Activated CD8-positive, alpha-beta memory T cell treated with anti-CD3 and anti-CD28 coated beads, Interleukin-2, amount 50 U/mL, for 4 hours (primary cell): ENCODE results near the gene EDAR.
A peak's percentile ranks its signal among the peaks of the same experiment; 100 is the strongest.

ENCODE experiments used
- DNase-seq: peaks from one replicate; pipeline ENCODE4 v3.0.0-alpha.2; 2020

EDAR gene

GRCh38 chr2:108938077-108938710 lies 50.8 kb downstream of the EDAR start:
- no peak for DNase-seq

- DNase-seq = no peak
Observed at GRCh38 chr2:108937367-108938017, 51.5 kb downstream of the EDAR start.

GRCh38 chr2:108936866-108937265 lies 52.2 kb downstream of the EDAR start:
- DNase-seq = no peak

- no peak for DNase-seq
Observed at GRCh38 chr2:108936076-108936864, 52.8 kb downstream of the EDAR start.

GRCh38 chr2:108935271-108935741 lies 53.7 kb downstream of the EDAR start:
- DNase-seq = no peak

DNA sequence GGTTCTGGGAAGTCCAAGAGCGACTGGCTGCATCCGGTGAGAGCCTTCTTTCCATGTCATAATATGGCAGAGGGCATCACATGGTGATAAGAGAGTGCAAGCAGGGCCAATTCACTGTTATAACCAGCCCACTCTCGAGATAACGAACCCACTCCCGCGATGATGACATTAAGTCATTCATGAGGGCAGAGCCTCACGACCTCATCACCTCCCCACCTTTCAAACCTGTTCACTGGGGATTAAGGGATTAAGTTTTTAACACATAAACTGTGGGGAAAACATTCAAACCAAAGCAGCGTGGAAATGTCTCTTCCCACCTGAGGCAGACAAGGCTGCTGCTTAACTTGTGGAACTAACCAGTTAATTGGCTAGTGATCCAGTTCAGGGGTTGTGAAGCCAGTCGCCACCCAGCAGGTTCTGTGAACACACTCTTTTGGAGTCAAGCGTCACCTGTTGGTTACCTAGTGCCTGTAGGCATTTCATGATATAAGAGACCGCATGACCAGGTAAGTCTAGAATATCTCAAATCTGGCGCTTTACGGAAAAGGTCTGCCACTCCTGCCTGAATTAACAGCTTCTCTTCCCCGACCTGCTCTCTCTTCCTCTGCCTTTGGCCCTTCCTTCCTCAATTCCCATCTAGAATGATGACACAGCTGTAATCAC lies 54.3 kb downstream of the EDAR start:
- no peak for DNase-seq

- no peak for DNase-seq
Observed at GRCh38 chr2:108934151-108934550, 54.9 kb downstream of the EDAR start.

- no peak for DNase-seq
Observed at GRCh38 chr2:108933691-108934117, 55.3 kb downstream of the EDAR start.

GRCh38 chr2:108932736-108933332 lies 56.2 kb downstream of the EDAR start:
- DNase-seq = no peak

DNA sequence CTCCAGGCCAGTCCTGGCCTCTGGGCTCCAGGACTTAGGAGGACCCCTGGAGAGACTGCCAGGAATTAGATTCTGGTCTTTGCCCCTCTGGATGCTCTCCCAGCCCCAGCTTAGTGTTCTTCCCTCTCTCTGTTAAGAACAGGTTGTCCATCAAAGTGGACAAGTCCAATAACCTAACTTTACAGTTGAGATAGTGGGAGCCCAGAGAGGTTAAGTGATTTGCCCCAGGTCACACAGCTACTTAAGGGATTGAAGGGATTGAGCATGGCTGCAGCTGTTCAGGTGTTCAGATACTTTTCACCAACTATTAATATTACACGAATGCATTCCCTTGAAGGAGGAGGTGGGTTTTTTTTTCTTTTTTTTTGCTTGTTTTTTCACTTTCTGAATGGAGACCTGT lies 57.6 kb downstream of the EDAR start:
- DNase-seq = no peak

GRCh38 chr2:108929807-108930425 lies 59.1 kb downstream of the EDAR start:
- DNase-seq = no peak

DNA sequence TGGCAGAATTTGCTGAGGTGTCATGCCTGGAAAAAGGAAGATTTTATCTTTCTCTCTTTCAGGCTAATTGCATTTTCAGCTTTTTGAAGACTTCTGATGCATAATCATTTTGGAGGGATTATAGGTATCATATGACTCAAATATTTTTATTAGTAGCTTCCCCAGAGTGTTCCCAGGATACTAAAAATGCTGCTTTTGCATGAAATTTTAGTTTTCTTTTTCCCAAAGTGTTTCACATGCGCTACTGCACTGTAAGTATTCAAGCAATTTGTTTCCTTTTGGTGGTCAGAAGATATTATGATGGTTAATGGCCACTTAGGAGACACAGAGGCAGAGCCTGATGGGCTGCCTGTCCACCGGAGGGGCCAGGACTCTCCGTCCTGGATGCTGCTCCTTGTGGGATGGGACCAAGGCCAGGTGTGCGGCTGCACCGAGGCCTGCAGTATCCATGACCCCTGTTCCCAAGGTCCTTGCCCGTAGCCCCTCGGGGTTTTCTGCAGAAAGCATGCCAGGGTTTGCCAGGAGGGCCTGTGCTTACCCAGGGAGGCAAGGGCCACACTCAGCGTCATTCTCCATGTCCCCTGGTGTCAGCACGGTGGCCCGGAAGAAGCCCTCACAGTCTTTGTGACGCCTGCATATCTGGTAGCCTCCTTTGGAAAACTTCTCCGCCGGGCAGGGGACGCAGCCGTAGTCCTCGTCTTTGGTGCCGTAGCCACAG lies 60.2 kb downstream of the EDAR start:
- no peak for DNase-seq

DNA sequence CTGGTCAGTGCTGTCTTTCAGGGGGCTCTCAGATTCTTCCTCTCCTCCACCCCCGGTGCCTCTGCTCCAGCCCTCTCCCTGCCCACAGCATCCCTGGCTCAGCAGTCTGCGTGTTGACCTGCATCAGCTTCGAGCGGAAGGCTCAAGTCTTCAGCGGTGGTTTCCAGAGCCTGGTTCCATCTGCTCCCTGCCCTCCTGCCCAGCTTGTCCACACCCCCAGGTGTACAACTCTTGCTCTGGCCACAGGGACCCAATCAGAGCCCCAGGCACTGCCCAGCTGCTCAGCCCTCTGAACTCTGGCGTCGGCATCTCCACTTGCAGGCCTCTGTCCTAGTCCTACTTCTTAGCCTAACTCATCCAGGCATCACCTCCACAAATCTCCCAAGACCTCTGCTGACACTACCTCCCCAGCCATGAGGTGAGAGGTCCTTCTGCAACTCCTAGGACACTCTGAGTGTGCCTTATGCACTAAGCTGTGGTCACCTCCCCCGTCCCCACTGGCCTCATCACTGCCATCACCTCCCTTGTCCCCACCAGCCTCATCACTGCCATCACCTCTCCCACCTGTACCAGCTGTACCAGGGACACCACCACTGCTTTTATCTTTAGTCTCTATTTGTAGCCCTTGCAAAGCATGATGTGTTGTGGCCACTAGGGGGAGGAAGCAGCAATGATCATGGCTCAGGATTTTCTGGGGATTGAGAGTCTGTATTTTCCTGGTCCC lies 60.9 kb downstream of the EDAR start:
- peak; percentile 30 for DNase-seq

DNA sequence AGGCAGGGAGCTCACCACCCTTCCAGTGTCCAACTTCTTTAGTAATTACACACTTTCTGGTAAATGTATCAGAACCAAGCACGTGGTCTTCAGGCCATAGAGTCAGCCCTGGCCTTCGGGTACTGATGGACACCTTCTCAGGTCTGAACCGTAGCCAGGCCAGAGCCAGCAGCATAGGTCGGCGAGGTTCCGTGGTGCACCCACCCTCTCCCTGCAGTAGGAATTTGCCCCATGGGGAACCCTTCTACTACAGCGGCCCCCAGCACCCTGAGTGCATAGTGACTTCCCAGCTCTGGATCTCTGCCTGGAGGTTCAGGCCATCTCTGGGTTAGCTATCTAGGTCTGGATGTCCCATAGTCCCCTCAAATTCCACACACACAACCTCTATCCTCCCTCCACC lies 61.6 kb downstream of the EDAR start:
- no peak for DNase-seq

- no peak for DNase-seq
Observed at GRCh38 chr2:108926561-108927380, 62.2 kb downstream of the EDAR start.

GRCh38 chr2:108925735-108926134 lies 63.3 kb downstream of the EDAR start:
- no peak for DNase-seq

GRCh38 chr2:108925286-108925685 lies 63.7 kb downstream of the EDAR start:
- DNase-seq = no peak

DNA sequence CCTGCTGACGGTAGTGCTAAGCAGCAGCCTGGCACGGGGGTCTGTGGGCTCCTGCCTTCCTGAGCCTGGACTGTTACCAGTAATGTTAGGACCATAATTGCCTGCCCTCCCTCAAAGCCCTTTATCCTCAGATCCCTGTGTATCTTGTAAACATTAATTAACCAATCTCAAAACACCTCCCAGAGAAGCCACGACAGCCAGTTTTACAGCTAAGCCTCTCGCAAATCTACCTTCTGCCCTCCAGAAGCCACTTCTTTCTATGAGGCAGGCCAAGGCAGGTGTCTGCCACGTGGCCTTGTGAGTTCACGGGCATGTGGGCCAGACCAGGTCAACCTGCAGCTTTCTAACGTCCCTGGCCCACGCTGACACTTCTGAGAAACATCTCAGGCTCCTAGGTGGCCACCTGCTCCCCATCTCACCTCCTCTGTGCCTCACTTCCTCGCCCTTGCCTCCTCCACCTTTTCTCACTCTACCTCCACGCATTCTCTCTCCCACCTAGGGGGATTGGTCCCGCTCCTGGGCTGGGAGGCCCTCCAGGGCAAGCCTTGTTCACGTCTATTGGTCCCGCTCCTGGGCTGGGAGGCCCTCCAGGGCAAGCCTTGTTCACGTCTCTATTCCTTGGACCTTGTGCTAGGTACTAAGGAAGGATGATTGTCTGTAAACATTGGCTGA lies 64.3 kb downstream of the EDAR start:
- no peak for DNase-seq

GRCh38 chr2:108923736-108924579 lies 65.1 kb downstream of the EDAR start:
- no peak for DNase-seq
